Activated T-helper 1 cell treated with anti-CD3 and anti-CD28 coated beads, Interleukin-12 subunit alpha, Interleukin-12 subunit beta, Interleukin-2, Interleukin-4 antibody, amounts not matched to agents 30 ng/mL and 10 ng/mL and 1 ng/mL, durations not matched to agents 14 hours and 24 hours and 36 hours (primary cell): ENCODE results near the gene CDK10. TPM values are rescaled to one million over a fixed set of nuclear protein-coding genes. Genes with fewer than 3 reads are reported as not detected.
A peak's percentile ranks its signal among the peaks of the same experiment; 100 is the strongest.

ENCODE experiments used
- DNase-seq: peaks from one replicate; pipeline ENCODE4 v3.0.0; 2021; ENCODE audit warnings: low spot score
- H3K27ac Mint-ChIP-seq: one replicate; pipeline ENCODE4 v1.8.0; 2021; ENCODE audit warnings: mild to moderate bottlenecking, mixed read lengths
- H3K27me3 Mint-ChIP-seq: one replicate; pipeline ENCODE4 v1.8.0; 2022; ENCODE audit warnings: mild to moderate bottlenecking, moderate library complexity, mixed read lengths; ENCODE audit not compliant: insufficient read depth
- H3K36me3 Mint-ChIP-seq: one replicate; pipeline ENCODE4 v1.8.0; 2021; ENCODE audit warnings: low read depth, mixed read lengths
- H3K4me1 Mint-ChIP-seq: one replicate; pipeline ENCODE4 v1.8.0; 2021; ENCODE audit warnings: low read depth, mixed read lengths
- H3K4me3 Mint-ChIP-seq: one replicate; pipeline ENCODE4 v1.8.0; 2021; ENCODE audit warnings: mild to moderate bottlenecking, moderate library complexity, mixed read lengths
- H3K9me3 Mint-ChIP-seq: one replicate; pipeline ENCODE4 v1.8.0; 2021; ENCODE audit warnings: mixed read lengths
- intact Hi-C: fragments of 100-400 bp; cut with micrococcal nuclease; formaldehyde crosslinking; loops from one replicate; pipeline ENCODE4 v1.15.1; 2024
- total RNA-seq: library from RNA; stranded (reverse); gene quantifications from 2 replicates; pipeline ENCODE4 v1.2.3, GENCODE V29; 2022

The CDK10 gene
- total RNA-seq, 1 donor from 2014 or later, result 93.9 TPM

DNA sequence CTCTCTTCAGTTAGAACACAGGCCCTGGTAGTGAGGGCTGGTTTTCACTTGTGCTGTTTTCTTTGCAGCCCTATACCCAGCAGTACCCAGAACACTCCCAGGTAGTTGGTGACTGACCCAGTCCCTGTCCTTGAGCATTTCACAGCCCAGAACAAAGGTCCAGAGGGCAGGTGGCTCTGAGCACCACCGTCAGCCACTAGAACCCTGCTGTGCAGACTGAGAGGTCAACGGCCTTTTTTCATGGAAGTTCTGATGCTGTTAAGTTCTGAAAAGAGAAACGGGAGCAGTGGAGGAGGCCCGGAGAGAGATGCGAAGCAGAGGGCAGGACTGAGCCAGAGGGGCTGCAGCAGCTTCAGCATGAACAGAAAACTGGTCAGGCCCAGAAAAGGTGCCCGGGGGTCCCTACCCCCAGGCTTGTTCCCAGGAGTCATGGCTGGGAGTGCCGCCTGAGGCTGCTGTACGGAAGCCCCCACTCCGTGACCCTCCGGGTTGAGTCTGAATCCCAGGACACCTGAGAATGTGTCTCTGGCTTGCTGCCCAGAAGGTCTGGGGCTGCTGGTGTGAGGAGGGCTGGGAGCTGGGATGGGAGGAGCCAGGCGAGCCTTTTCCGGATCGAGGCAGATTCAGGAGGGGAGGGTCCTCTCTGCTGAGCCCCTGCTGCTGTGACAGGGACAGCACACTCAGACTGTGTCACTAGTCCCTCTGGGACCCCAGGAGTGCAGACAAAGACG is 43.5 kb downstream of the CDK10 start:
- Mint-ChIP-seq H3K27ac (no peak overlapping the region), H3K4me1 (peaks cover 16% of the 10 kb centered on the region), H3K9me3 (no peaks in the 10 kb centered on the region), H3K4me3 (no peak overlapping the region), H3K36me3 (peaks cover 34% of the 10 kb centered on the region), H3K27me3 (no peaks in the 10 kb centered on the region)
- no peak for DNase-seq
- intact Hi-C loops, result loop anchor here (10.0 kb wide), 1 partner anchor 485 kb away; no protein-coding TSS in a partner anchor

GRCh38 chr16:89730610-89731234 is 44.2 kb downstream of the CDK10 start:
- Mint-ChIP-seq H3K36me3 (peaks cover 39% of the 10 kb centered on the region), H3K4me3 (no peak overlapping the region), H3K4me1 (peaks cover 16% of the 10 kb centered on the region), H3K27me3 (no peaks in the 10 kb centered on the region), H3K9me3 (no peaks in the 10 kb centered on the region), H3K27ac (no peak overlapping the region)
- intact Hi-C loops, result no loop called here
- DNase-seq, result no peak

DNA sequence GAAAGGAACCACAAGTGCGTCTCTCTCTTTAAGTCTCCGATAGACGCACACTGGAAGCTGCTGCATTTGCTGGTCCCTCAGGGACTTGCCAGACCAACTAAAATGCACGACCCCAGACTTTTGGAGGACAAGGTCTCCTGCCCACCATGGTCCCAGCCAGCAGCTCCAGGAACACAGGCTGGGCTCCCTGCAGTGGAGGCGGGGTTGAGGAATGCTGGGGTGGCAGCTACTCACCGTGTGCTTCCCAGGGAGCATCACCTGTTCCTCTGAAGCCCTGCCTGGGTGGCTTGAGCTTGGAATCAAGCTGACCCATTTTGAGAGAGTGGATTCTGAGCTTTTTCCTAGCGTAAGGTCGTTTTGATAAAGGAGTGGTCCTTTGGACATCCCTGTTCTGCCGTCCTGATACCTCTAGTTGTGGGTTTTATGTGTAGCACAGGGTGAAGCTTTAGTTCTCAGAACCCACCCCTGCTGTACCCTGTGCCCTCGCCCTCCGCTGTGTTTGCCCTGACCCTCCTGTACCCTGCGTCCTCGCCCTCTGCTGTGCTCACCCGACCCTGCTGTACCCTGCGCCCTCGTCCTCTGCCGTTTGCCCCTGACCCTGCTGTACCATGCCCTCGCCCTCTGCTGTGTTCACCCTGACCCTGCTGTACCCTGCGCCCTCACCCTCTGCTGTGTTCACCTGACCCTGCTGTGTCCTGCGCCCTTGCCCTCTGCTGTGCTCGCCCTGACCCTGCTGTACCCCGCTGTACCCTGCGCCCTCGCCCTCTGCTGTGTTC is 45.8 kb downstream of the CDK10 start:
- intact Hi-C loops, result no loop called here
- Mint-ChIP-seq H3K4me1 (peaks cover 18% of the 10 kb centered on the region), H3K9me3 (no peaks in the 10 kb centered on the region), H3K27me3 (no peaks in the 10 kb centered on the region), H3K36me3 (peaks cover 39% of the 10 kb centered on the region), H3K27ac (peak overlapping the region; percentile 31), H3K4me3 (no peak overlapping the region)
- DNase-seq, result no peak

GRCh38 chr16:89732918-89733242 is 46.4 kb downstream of the CDK10 start:
- Mint-ChIP-seq H3K27ac (peak overlapping the region; percentile 31), H3K4me3 (no peak overlapping the region), H3K27me3 (no peaks in the 10 kb centered on the region), H3K4me1 (peaks cover 19% of the 10 kb centered on the region), H3K36me3 (peaks cover 44% of the 10 kb centered on the region), H3K9me3 (no peaks in the 10 kb centered on the region)
- no peak for DNase-seq
- intact Hi-C loops, result no loop called here

- intact Hi-C loops, result no loop called here
- no peak overlapping the region for H3K4me3 Mint-ChIP-seq
These were observed 46.8 kb downstream of the CDK10 start for GRCh38 chr16:89733322-89733721.

GRCh38 chr16:89733792-89734191 is 47.3 kb downstream of the CDK10 start:
- H3K4me1 Mint-ChIP-seq, result peaks cover 21% of the 10 kb centered on the region
- no peaks in the 10 kb centered on the region for H3K9me3 Mint-ChIP-seq
- H3K4me3 Mint-ChIP-seq, result no peak overlapping the region
- H3K36me3 Mint-ChIP-seq, result peaks cover 50% of the 10 kb centered on the region
- no peak overlapping the region for H3K27ac Mint-ChIP-seq
- no peaks in the 10 kb centered on the region for H3K27me3 Mint-ChIP-seq
- no peak for DNase-seq
- intact Hi-C loops, result no loop called here

More at GRCh38 chr16:89733322-89733721, 46.8 kb downstream of the CDK10 start:
- H3K36me3 Mint-ChIP-seq, result peaks cover 48% of the 10 kb centered on the region
- H3K27me3 Mint-ChIP-seq, result no peaks in the 10 kb centered on the region
- H3K4me1 Mint-ChIP-seq, result peaks cover 21% of the 10 kb centered on the region
- DNase-seq, result no peak
- H3K9me3 Mint-ChIP-seq, result no peaks in the 10 kb centered on the region
- H3K27ac Mint-ChIP-seq, result no peak overlapping the region

- H3K27me3 Mint-ChIP-seq, result no peaks in the 10 kb centered on the region
- no peak for DNase-seq
- H3K9me3 Mint-ChIP-seq, result no peaks in the 10 kb centered on the region
- H3K36me3 Mint-ChIP-seq, result peaks cover 56% of the 10 kb centered on the region
- H3K4me1 Mint-ChIP-seq, result peaks cover 19% of the 10 kb centered on the region
- H3K27ac Mint-ChIP-seq, result no peak overlapping the region
- H3K4me3 Mint-ChIP-seq, result no peak overlapping the region
- intact Hi-C loops, result no loop called here
These were observed 50.1 kb downstream of the CDK10 start for GRCh38 chr16:89736554-89736953.

GRCh38 chr16:89737341-89738071 is 51.0 kb downstream of the CDK10 start:
- peak; percentile 26 for DNase-seq
- intact Hi-C loops, result loop anchor here (1.0 kb wide), 1 partner anchor 14 kb away; no protein-coding TSS in a partner anchor
- Mint-ChIP-seq H3K27me3 (no peaks in the 10 kb centered on the region), H3K27ac (peak overlapping the region; percentile 70), H3K36me3 (peaks cover 54% of the 10 kb centered on the region), H3K4me1 (peaks cover 15% of the 10 kb centered on the region), H3K9me3 (no peaks in the 10 kb centered on the region), H3K4me3 (no peak overlapping the region)

- no peak for DNase-seq
- Mint-ChIP-seq H3K4me1 (peaks cover 15% of the 10 kb centered on the region), H3K36me3 (peaks cover 53% of the 10 kb centered on the region), H3K27me3 (no peaks in the 10 kb centered on the region), H3K27ac (no peak overlapping the region), H3K4me3 (no peak overlapping the region), H3K9me3 (no peaks in the 10 kb centered on the region)
- intact Hi-C loops, result no loop called here
These were observed 51.5 kb downstream of the CDK10 start for GRCh38 chr16:89738072-89738377.

GRCh38 chr16:89738538-89739317 is 52.2 kb downstream of the CDK10 start:
- no peak overlapping the region for H3K4me3 Mint-ChIP-seq
- peaks cover 52% of the 10 kb centered on the region for H3K36me3 Mint-ChIP-seq
- no peaks in the 10 kb centered on the region for H3K9me3 Mint-ChIP-seq
- H3K27ac Mint-ChIP-seq, result peak overlapping the region; percentile 34
- peaks cover 15% of the 10 kb centered on the region for H3K4me1 Mint-ChIP-seq
- intact Hi-C loops, result no loop called here
- no peaks in the 10 kb centered on the region for H3K27me3 Mint-ChIP-seq
- no peak for DNase-seq

DNA sequence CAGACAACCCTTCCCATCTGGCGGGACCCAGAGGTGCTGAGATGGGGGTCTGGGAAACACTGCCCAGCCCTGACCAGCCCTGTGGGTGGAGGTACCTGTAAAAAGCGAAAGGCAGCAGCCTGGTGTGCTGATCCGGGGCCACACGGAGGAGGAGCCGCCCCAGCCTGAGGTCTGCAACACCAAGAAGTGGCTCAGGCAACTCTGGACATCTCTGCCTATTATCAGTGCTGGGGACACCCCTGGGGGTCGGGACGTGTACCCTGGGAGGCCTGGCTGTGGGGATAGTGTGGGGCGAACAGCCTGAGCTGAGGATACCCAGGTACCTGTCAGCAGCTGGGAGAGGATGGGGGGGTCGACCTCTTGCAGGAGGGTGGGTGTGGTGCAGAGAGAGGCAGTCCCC is 52.9 kb downstream of the CDK10 start:
- Mint-ChIP-seq H3K27me3 (no peaks in the 10 kb centered on the region), H3K4me3 (no peak overlapping the region), H3K4me1 (peaks cover 15% of the 10 kb centered on the region), H3K36me3 (peaks cover 54% of the 10 kb centered on the region), H3K9me3 (no peaks in the 10 kb centered on the region), H3K27ac (no peak overlapping the region)
- DNase-seq, result no peak
- intact Hi-C loops, result no loop called here

DNA sequence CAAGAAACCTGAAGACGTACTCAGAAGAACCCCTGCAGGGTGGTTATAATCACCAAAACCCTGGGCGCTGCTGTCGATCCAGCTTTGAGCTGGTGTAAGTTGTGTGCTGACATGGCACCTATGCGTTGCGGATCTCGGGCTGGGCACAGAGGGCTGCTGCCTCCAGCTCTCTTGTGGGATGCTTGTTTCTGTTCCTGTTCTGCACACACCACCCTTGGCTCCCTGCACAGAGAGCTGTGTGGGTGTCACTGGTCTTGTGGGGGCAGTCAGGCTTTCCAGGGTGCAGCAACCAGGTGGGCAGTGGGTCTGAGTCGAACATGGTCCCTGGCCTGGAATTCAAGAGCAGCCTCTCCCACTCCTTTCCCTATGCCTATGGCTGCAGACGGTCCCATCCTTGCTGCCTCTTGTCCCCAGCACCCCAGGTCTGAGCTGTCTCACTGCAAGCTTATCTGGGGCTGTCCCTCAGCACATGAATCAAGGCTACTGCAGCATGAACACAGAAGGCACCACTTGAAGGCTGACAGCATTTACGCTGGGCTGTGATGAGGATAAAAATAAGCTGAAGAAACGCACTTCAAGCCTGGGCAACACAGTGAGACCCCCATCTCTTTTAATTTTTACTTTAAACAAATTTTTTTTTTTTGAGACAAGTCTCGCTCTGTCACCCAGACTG is 55.0 kb downstream of the CDK10 start:
- no peak overlapping the region for H3K4me3 Mint-ChIP-seq
- peaks cover 15% of the 10 kb centered on the region for H3K4me1 Mint-ChIP-seq
- peaks cover 46% of the 10 kb centered on the region for H3K36me3 Mint-ChIP-seq
- H3K27me3 Mint-ChIP-seq, result no peaks in the 10 kb centered on the region
- DNase-seq, result no peak
- H3K27ac Mint-ChIP-seq, result no peak overlapping the region
- no peaks in the 10 kb centered on the region for H3K9me3 Mint-ChIP-seq
- intact Hi-C loops, result no loop called here
